Body of pancreas (tissue), 4 donors: Measurements from ENCODE around the gene TEKTIP1.

ENCODE experiments used
- CTCF ChIP-seq, 7 experiments: fragments of 450-650 bp in 4 of 7; fragments of 200-600 bp in 3 of 7; sonication (generic) in 3 of 7; IDR thresholded peaks; one replicate each; pipeline ENCODE4 v1.5.1; 2016 to 2019; ENCODE audit warnings: antibody characterized with exemption in 7 of 7
- POLR2A ChIP-seq, 3 donors: fragments of 450-650 bp; IDR thresholded peaks; one replicate each; pipeline ENCODE4 v1.6.1; 2016; ENCODE audit warnings: antibody characterized with exemption in 3 of 3, mild to moderate bottlenecking in 2 of 3

GRCh38 chr19:3589949-3590348 lies 51.0 kb downstream of the TEKTIP1 start:
- TF ChIP-seq CTCF (IDR thresholded peaks at IDR 0.05) (no peak), POLR2A (IDR thresholded peaks at IDR 0.05) (no peak)
